Left forelimb (tissue), 1 donor: ENCODE results near the gene RABAC1.
"Not testable (repeated sequence)": the region's sequence is repeated elsewhere in the genome, so short reads cannot be mapped to it uniquely, and the experiment has no call there.

Source experiments
- DNase-seq: peaks from one replicate; pipeline ENCODE4 v3.0.0-alpha.2; 2018; ENCODE audit warnings: low spot score

Gene RABAC1

GRCh38 chr19:41915776-41916414 is 43.2 kb downstream of the RABAC1 start:
- no peak for DNase-seq

- DNase-seq: no peak
Measured at GRCh38 chr19:41915021-41915775, 43.9 kb downstream of the RABAC1 start.

- not testable (repeated sequence) for DNase-seq
Measured at GRCh38 chr19:41914424-41914834, 44.7 kb downstream of the RABAC1 start.

GRCh38 chr19:41913538-41914423 is 45.3 kb downstream of the RABAC1 start:
- no peak for DNase-seq

GRCh38 chr19:41912899-41913537 is 46.1 kb downstream of the RABAC1 start:
- no peak for DNase-seq

DNA sequence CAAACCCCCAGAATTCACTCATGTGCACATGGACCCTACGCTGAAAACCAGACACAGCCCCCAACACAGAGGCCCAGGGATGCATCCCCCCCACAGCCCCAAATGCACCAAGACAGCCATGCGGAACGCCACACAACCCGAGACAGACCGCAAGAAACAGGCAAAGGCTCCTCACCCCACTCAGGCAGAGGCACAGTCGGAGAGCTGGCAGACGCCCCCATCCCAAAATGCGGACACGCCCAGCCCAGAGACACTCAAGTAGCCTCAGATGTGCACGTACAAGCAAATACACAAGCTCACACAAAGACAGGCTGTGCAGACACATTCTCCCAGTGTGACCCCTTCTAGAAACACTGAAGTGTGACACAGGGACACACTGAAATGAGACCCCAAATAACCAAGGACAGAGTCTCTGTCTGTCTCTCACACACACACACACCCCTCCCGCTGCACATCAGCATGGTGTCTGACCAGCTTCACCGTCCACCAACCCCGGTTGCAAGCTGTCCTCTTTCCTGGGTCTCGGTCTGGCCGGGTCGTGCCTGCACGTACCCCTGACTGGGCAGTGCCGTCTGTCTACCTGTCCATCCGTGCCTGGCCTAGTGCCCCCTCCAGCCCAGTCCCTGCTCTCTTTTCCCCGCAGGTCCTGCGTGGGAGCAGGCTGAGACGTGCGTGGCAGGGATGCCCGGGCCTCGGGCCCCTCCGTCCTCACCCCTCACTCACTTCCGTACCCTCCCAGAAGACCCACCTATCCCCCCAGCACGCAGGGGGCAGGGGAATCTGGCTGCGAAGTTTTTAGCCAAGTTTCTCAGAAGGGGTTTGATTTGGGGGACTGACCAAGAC is 47.0 kb downstream of the RABAC1 start:
- no peak for DNase-seq

DNA sequence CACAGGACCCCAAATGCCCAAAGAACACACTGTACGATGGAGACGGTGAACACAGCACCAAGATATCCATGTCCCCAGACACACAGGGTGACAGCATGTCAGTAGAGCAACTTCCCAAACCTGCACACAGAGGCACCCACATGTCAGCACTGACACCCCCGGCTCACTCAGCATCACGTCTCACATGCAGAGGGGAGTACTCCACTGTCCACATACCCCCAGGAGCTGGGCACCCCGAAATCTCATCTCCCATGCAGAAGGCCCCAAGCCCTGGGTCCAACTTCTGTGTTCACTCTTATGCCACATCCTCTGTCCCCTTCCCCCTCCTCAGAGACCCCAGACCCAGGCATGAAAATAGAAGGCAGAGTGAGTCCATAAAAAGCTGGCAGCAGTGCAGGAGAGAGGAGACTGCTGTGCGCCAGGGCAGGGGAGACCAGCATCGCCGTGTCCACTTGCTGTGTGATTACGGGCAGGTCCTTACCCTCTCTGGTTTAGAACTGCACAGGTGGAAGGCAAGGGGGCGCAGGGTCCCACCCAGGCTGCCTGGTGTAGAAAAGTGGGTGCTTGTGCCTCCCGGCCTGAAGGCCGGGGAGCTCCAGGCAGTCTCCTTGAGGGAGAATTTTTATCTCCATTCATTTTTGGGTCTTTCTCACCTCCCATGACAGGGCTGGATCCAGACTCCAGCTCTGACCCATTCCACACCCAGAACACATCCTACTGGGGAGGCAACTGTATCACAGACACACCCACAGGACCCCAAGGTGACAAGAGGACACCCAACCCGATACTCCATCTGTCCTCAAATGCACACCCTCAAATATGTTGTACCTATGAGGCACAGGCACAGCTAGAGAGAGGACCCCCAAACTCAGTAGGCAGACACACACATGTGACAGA is 47.9 kb downstream of the RABAC1 start:
- no peak for DNase-seq

DNA sequence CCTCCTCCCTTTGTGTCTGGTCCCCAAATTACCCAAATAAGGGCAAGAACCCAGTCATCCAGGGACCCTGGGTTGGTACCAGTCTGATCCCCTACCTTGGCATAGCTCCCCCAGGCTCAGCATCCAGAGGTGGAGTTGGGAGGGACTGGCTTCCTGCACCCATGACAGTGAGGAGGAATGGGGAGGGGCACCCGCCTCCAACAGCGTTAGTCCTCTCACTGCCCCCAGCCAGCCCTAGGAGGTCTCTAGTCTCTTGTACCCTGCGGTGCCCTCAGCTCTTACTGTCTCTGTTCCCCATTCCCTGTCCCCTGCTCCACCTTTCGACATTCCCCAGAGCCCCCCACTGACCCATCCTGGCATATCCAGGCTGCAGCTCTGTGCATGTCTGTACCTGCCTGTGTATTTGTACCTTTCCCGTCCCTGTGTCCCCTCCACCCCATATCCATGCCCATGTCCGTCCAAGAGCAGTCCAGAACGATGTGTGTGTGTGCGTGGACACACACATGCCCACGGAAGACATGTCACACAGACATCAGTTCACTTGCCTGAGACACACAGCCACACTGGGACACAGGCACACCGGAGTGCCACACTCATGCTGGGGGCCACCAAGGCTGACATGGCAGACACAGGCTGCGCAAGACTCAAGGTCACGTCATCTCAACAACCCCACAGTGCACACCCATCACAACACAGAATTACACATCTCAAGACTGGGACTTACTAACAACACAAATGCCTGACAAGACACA is 48.7 kb downstream of the RABAC1 start:
- DNase-seq: no peak

- no peak for DNase-seq
Measured at GRCh38 chr19:41909706-41910105, 49.4 kb downstream of the RABAC1 start.

DNA sequence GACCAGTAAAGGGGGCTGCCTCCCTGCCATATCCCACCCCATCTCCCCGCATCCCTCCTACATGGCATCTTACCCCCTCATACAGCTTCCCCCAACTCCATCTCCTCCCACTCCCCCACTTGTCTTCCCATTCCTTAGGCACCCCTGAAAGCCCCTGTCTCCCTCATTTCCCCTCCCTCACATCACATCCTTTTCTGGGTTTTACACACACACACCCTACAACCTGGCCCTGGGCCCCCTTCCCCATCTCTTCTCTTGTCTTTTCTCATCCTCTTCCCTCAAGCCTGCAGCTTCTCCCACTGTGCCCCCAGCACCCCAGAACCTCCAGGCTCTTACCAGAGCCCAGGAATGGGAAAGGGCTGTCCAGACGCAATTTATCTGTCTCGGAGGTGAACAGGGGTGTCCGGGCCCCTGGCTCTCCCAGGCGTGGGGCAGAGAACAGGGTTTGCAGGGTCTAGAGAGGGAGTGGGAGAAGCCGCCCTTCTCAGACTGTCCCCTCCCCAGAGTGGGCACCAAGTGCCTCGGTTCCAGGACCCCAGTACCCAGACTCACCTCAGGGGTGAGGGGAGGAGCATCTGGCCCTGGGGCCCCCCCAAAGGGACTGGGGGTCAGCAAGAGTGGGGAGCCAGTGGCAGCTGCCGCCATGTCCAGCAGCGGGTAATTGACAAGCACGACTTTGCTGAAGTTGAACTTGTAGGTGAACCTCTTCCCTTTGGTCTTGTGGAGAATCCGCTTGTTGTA is 50.2 kb downstream of the RABAC1 start:
- DNase-seq: no peak

GRCh38 chr19:41907994-41908615 is 51.0 kb downstream of the RABAC1 start:
- DNase-seq: no peak

DNA sequence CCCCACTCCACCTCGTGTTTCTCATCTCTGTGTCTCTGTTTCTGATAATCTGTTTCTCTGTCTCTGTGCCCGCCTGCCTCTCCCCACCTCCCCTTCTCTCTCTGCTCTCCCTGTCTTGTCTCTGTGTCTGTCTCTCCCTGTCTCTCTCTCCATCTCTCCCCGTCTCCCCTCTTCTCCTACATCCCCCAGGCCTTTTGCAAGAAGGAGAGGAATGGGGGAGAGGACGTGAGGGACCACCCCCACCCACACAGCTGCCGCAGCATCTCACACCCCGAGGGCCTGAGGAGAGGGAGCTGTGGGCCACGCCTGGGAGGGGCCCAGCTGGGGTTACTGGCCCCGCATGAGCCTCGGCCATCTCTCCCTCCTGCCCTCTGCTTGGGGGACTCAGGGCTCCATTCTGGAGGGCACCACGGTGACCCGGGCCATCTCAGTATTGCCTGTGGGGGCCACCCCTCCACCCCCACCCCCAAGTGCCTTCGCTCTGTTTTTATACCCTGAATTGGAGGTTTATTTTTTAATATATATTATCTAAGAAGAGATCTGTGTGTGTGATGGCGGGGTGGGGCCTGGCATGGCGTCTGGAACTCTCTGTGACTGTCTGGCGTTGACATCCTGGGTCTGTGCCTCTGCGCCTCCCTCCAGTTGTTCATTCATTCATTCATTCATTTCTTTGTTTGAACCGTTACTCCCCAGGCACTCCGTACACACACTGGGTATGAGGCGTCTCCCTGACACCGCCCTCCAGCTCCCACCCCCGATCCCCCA is 52.0 kb downstream of the RABAC1 start:
- no peak for DNase-seq
